Vagina (tissue), 2 donors: Measurements from ENCODE around the gene CEP170B.

Experiments used
- CTCF ChIP-seq, 3 experiments: fragments of 450-650 bp in 2 of 3; fragments of 200-600 bp in 1 of 3; sonication (generic) in 1 of 3; IDR thresholded peaks; one replicate each; pipeline ENCODE4 v1.5.1; 2017 to 2019; ENCODE audit warnings: antibody characterized with exemption in 3 of 3, mild to moderate bottlenecking in 2 of 3, moderate library complexity in 2 of 3
- POLR2A ChIP-seq, 2 donors: fragments of 450-650 bp; IDR thresholded peaks; one replicate each; pipeline ENCODE4 v1.6.1; 2017; ENCODE audit warnings: antibody characterized with exemption in 2 of 2, mild to moderate bottlenecking in 2 of 2, moderate library complexity in 2 of 2
- POLR2AphosphoS5 ChIP-seq, 2 donors: sonication (generic); formaldehyde crosslinking; IDR thresholded peaks; one replicate each; pipeline ENCODE4 v1.9.0; 2017; ENCODE audit warnings: antibody characterized with exemption in 2 of 2, mild to moderate bottlenecking in 2 of 2, low read depth in 1 of 2; ENCODE audit not compliant: insufficient read depth in 1 of 2

- TF ChIP-seq CTCF (IDR thresholded peaks at IDR 0.05) (no peak), POLR2AphosphoS5 (IDR thresholded peaks at IDR 0.05; ENCODE audit: insufficient read depth in 1 of 2, low read depth in 1 of 2) (no peak), POLR2A (IDR thresholded peaks at IDR 0.05) (no peak)
Measured at GRCh38 chr14:104820669-104821228, 44.3 kb upstream of the CEP170B start.
